ENCODE data around the gene SLC2A9.

Gene SLC2A9

GRCh38 chr4:9825049-9825448 is 196.2 kb downstream of the SLC2A9 start:
- no peak for TF ChIP-seq CTCF (IDR thresholded peaks at IDR 0.05; ENCODE audit: extremely low read depth, insufficient read depth, missing control alignments)
- no peak for DNase-seq (ENCODE audit: low spot score)
- in situ Hi-C loops (cut with MboI; ENCODE audit: low pct_unique_long_range_greater_than_20kb, low sequenced_read_pairs, unreplicated experiment) = no loop called here

GRCh38 chr4:9820343-9820742 is 201.0 kb downstream of the SLC2A9 start:
- no peak for TF ChIP-seq CTCF (IDR thresholded peaks at IDR 0.05; ENCODE audit: extremely low read depth, insufficient read depth, missing control alignments)
- DNase-seq (ENCODE audit: low spot score) = no peak
- in situ Hi-C loops (cut with MboI; ENCODE audit: low pct_unique_long_range_greater_than_20kb, low sequenced_read_pairs, unreplicated experiment) = no loop called here

- DNase-seq (ENCODE audit: low spot score) = no peak
- TF ChIP-seq CTCF (IDR thresholded peaks at IDR 0.05; ENCODE audit: extremely low read depth, insufficient read depth, missing control alignments) = no peak
- in situ Hi-C loops (cut with MboI; ENCODE audit: low pct_unique_long_range_greater_than_20kb, low sequenced_read_pairs, unreplicated experiment) = no loop called here
Observed at GRCh38 chr4:9816285-9816684, 205.0 kb downstream of the SLC2A9 start.

- in situ Hi-C loops (cut with MboI; ENCODE audit: low pct_unique_long_range_greater_than_20kb, low sequenced_read_pairs, unreplicated experiment) = no loop called here
- DNase-seq (ENCODE audit: low spot score) = peak; percentile 36
- no peak for TF ChIP-seq CTCF (IDR thresholded peaks at IDR 0.05; ENCODE audit: extremely low read depth, insufficient read depth, missing control alignments)
Observed at GRCh38 chr4:9812501-9813340, 208.6 kb downstream of the SLC2A9 start.

GRCh38 chr4:9811806-9812205 is 209.5 kb downstream of the SLC2A9 start:
- no peak for DNase-seq (ENCODE audit: low spot score)
- no peak for TF ChIP-seq CTCF (IDR thresholded peaks at IDR 0.05; ENCODE audit: extremely low read depth, insufficient read depth, missing control alignments)
- in situ Hi-C loops (cut with MboI; ENCODE audit: low pct_unique_long_range_greater_than_20kb, low sequenced_read_pairs, unreplicated experiment) = no loop called here

GRCh38 chr4:9808077-9808476 is 213.2 kb downstream of the SLC2A9 start:
- no peak for TF ChIP-seq CTCF (IDR thresholded peaks at IDR 0.05; ENCODE audit: extremely low read depth, insufficient read depth, missing control alignments)
- DNase-seq (ENCODE audit: low spot score) = no peak
- in situ Hi-C loops (cut with MboI; ENCODE audit: low pct_unique_long_range_greater_than_20kb, low sequenced_read_pairs, unreplicated experiment) = no loop called here
